Measurements from ENCODE around the gene XG.
"Not testable (repeated sequence)": the region's sequence is repeated elsewhere in the genome, so short reads cannot be mapped to it uniquely, and the experiment has no call there.

Gene XG

DNA sequence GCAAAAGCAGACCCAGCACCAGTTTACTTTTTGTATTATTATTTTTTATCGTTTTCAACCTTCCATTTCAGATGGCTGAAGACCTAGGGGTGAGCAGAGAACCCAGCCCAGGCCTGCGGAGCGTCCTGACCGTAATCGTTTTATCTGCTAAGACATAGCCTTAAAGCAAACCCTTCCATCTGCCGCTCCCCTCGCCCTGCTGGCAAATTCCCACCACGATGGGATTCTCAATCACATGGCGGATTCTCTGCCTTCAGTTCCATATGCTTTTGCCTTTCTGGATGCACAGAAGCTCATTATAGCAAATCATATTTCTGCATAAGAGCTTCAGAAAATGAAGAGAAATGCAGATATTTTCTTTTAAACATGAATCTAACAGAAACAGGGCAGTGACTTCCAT, 18.6 kb upstream of the XG start:
- DNase-seq (ENCODE audit: low read depth, low spot score) = no peak
- H3K36me3 ChIP-seq (ENCODE audit: control insufficient read depth, insufficient read depth, low read length) = no peaks in the 10 kb centered on the region
- H3K27ac ChIP-seq (ENCODE audit: low read length) = no peak overlapping the region

DNA sequence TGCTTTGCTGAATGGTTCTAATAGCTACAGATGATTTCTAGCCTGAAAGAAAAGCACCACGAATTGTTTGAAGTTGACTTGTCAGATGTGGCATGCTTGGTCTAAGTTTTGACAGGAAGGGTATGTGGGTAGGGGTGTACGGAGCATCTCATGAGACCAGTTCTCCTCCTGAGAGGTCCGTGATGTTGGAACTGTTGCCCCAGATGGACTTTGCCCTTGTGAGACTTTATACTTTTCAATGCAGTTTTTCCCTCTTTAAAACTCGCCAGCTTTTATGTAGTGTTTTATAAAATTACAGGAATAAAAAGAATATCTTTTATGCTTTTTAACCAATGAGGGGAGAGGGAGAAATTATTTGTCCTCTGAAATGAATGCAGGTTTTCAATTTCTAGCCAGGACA, 16.6 kb upstream of the XG start:
- DNase-seq (ENCODE audit: low read depth, low spot score) = no peak
- Histone ChIP-seq H3K36me3 (ENCODE audit: control insufficient read depth, insufficient read depth, low read length) (no peaks in the 10 kb centered on the region), H3K9me3 (ENCODE audit: control insufficient read depth, insufficient read depth, low read length) (no peaks in the 10 kb centered on the region; the same call in 1 of the 2 replicates), H3K27me3 (ENCODE audit: control insufficient read depth, insufficient read depth, low read length) (no peaks in the 10 kb centered on the region), H3K4me3 (ENCODE audit: low read length) (no peak overlapping the region), H3K4me1 (ENCODE audit: control insufficient read depth, insufficient read depth, low read length) (no peaks in the 10 kb centered on the region), H3K27ac (ENCODE audit: low read length) (no peak overlapping the region)
- WGBS (ENCODE audit: insufficient coverage, insufficient read length) = no CpG with 5 or more reads among the region's 4 CpGs

More for the DNA sequence above, 18.6 kb upstream of the XG start:
- H3K4me3 ChIP-seq (ENCODE audit: low read length) = no peak overlapping the region
- no CpG with 5 or more reads among the region's 9 CpGs for WGBS (ENCODE audit: insufficient coverage, insufficient read length)
- H3K27me3 ChIP-seq (ENCODE audit: control insufficient read depth, insufficient read depth, low read length) = no peaks in the 10 kb centered on the region
- no peaks in the 10 kb centered on the region for H3K4me1 ChIP-seq (ENCODE audit: control insufficient read depth, insufficient read depth, low read length)
- H3K9me3 ChIP-seq (ENCODE audit: control insufficient read depth, insufficient read depth, low read length) = no peaks in the 10 kb centered on the region; the same call in 1 of the 2 replicates

DNA sequence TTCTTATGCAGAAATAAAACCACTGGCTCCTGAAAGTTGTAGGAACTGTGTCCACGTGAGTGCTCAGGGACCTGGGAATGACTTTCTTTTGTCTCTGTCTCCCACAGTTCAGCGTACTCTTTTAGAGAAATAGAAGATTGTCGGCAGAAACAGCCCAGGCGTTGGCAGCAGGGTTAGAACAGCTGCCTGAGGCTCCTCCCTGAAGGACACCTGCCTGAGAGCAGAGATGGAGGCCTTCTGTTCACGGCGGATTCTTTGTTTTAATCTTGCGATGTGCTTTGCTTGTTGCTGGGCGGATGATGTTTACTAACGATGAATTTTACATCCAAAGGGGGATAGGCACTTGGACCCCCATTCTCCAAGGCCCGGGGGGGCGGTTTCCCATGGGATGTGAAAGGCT, 11.2 kb upstream of the XG start:
- Histone ChIP-seq H3K4me3 (ENCODE audit: low read length) (no peak overlapping the region), H3K36me3 (ENCODE audit: control insufficient read depth, insufficient read depth, low read length) (no peaks in the 10 kb centered on the region), H3K9me3 (ENCODE audit: control insufficient read depth, insufficient read depth, low read length) (no peaks in the 10 kb centered on the region), H3K4me1 (ENCODE audit: control insufficient read depth, insufficient read depth, low read length) (no peaks in the 10 kb centered on the region), H3K27ac (ENCODE audit: low read length) (no peak overlapping the region), H3K27me3 (ENCODE audit: control insufficient read depth, insufficient read depth, low read length) (no peaks in the 10 kb centered on the region)
- no peak for DNase-seq (ENCODE audit: low read depth, low spot score)
- WGBS (ENCODE audit: insufficient coverage, insufficient read length) = no CpG with 5 or more reads among the region's 11 CpGs

DNA sequence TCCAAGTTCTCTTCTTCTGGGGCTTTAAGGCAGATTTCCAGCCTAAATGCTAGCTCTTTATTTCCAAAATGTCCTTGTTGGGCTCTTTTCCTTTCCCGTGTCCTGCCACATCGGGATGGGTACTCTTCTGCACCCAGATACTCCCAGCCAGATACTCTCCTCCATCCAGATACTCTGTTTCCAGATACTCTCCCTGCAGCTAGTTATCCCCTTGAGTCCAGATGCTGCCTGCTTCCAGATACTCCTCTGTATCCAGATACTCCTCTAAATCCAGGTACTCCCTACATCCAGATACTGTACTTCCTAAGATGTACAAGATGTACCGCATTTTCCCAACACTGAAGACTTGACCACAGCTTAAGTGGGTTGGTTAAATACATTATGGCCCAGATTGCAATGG, 10.5 kb upstream of the XG start:
- Histone ChIP-seq H3K4me1 (ENCODE audit: control insufficient read depth, insufficient read depth, low read length) (no peaks in the 10 kb centered on the region), H3K27ac (ENCODE audit: low read length) (no peak overlapping the region), H3K27me3 (ENCODE audit: control insufficient read depth, insufficient read depth, low read length) (no peaks in the 10 kb centered on the region), H3K36me3 (ENCODE audit: control insufficient read depth, insufficient read depth, low read length) (no peaks in the 10 kb centered on the region), H3K9me3 (ENCODE audit: control insufficient read depth, insufficient read depth, low read length) (no peaks in the 10 kb centered on the region), H3K4me3 (ENCODE audit: low read length) (no peak overlapping the region)
- no peak for DNase-seq (ENCODE audit: low read depth, low spot score)
- no CpG with 5 or more reads among the region's 3 CpGs for WGBS (ENCODE audit: insufficient coverage, insufficient read length)

DNA sequence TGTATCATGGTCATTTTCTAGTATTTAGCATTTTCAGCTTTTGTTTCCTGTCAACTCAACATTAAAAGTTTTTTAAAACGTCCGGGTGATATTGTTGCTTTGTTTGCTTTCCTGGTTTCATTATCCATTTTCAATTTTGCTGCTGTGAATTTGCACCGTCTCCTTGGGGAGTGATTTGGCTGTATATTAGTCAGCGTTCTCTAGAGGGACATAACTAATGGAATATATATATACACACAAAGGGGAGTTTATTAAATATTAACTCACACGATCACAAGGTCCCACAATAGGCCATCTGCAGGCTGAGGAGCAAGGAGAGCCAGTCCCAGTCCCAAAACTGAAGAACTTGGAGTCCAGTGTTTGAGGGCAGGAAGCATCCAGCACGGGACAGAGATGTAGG, 5.6 kb upstream of the XG start:
- no CpG with 5 or more reads among the region's 6 CpGs for WGBS (ENCODE audit: insufficient coverage, insufficient read length)
- DNase-seq (ENCODE audit: low read depth, low spot score) = not testable (repeated sequence)

DNA sequence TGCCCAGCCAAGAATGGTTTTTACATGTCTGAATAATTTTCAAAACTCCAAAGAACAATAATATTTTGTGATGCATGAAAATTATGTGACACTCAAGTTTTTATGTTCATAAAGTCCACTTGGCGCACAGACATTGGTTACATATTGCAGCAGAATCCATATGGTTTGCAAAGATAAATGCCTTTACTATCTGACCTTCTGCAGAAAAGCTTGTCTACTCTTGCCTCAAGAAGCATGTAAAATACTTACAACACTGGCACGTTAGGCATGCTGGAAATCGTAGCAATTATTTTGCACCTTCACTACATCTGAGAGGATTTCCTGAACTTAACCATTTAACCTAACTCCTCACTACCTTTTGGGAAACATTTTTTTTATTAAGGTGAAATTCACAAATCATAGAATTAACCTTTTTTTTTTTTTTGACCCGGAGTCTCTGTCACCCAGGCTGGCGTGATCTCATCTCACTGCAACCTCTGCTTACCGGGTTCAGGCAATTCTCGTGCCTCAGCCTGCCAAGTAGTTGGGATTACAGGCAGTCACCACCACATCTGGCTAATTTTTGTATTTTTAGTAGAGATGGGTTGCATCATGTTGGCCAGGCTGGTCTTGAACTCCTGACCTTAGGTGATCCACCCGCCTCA, 3.5 kb upstream of the XG start:
- no peaks in the 10 kb centered on the region for H3K27me3 ChIP-seq (ENCODE audit: control insufficient read depth, insufficient read depth, low read length)
- no CpG with 5 or more reads among the region's 8 CpGs for WGBS (ENCODE audit: insufficient coverage, insufficient read length)
- no peak overlapping the region for H3K27ac ChIP-seq (ENCODE audit: low read length)
- no peaks in the 10 kb centered on the region for H3K9me3 ChIP-seq (ENCODE audit: control insufficient read depth, insufficient read depth, low read length)
- no peaks in the 10 kb centered on the region for H3K4me1 ChIP-seq (ENCODE audit: control insufficient read depth, insufficient read depth, low read length)
- no peaks in the 10 kb centered on the region for H3K36me3 ChIP-seq (ENCODE audit: control insufficient read depth, insufficient read depth, low read length)
- no peak overlapping the region for H3K4me3 ChIP-seq (ENCODE audit: low read length)
- DNase-seq (ENCODE audit: low read depth, low spot score) = no peak

More for the DNA sequence above, 5.6 kb upstream of the XG start:
- not testable (repeated sequence) for H3K4me1 ChIP-seq (ENCODE audit: control insufficient read depth, insufficient read depth, low read length); H3K27ac ChIP-seq (ENCODE audit: low read length); H3K4me3 ChIP-seq (ENCODE audit: low read length); H3K27me3 ChIP-seq (ENCODE audit: control insufficient read depth, insufficient read depth, low read length); H3K9me3 ChIP-seq (ENCODE audit: control insufficient read depth, insufficient read depth, low read length); H3K36me3 ChIP-seq (ENCODE audit: control insufficient read depth, insufficient read depth, low read length)

DNA sequence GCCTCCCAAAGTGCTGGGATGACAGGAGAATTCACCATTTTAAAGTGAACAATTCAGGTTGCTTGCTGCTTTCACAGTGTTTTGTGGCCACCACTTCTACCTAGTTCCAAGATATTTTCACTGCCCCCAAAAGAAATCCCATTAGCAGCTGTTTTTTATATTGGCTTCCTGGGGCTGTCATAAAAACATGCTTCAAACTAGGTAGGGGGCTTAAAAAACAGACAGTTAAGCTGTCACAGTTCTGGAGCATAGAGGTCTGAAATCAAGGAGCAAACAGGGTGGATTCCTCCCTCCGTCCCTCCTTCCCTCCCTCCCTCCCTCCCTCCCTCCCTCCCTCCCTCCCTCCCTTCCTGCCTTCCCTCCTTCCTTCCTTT, 3.0 kb upstream of the XG start:
- Histone ChIP-seq H3K36me3 (ENCODE audit: control insufficient read depth, insufficient read depth, low read length) (no peaks in the 10 kb centered on the region), H3K27me3 (ENCODE audit: control insufficient read depth, insufficient read depth, low read length) (no peaks in the 10 kb centered on the region), H3K9me3 (ENCODE audit: control insufficient read depth, insufficient read depth, low read length) (no peaks in the 10 kb centered on the region), H3K4me3 (ENCODE audit: low read length) (no peak overlapping the region), H3K27ac (ENCODE audit: low read length) (no peak overlapping the region), H3K4me1 (ENCODE audit: control insufficient read depth, insufficient read depth, low read length) (no peaks in the 10 kb centered on the region)
- DNase-seq (ENCODE audit: low read depth, low spot score) = no peak
- WGBS (ENCODE audit: insufficient coverage, insufficient read length) = no CpG with 5 or more reads among the region's 1 CpG

DNA sequence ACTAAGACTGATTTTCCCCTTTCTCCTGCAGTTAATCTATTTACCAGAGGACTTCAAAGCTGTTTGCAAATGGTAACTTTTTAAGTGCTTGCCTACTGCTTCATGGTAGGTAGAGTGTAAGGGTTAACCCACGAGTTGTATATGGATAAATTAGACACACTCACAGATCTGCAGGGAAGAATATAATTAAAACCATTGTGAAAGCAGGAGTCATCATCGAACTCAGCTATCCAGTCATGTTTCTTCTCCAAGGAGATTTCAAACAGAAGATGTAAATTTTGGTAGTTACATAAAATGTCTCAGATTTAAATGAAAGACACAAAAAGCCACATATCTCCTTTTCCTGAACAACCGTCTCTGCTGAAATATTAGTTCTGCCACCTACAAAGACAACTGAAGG, 549 bp upstream of the XG start:
- H3K9me3 ChIP-seq (ENCODE audit: control insufficient read depth, insufficient read depth, low read length) = no peaks in the 10 kb centered on the region
- no peak overlapping the region for H3K27ac ChIP-seq (ENCODE audit: low read length)
- WGBS (ENCODE audit: insufficient coverage, insufficient read length) = no CpG with 5 or more reads among the region's 3 CpGs
- H3K4me1 ChIP-seq (ENCODE audit: control insufficient read depth, insufficient read depth, low read length) = no peaks in the 10 kb centered on the region
- no peak for DNase-seq (ENCODE audit: low read depth, low spot score)
- H3K4me3 ChIP-seq (ENCODE audit: low read length) = no peak overlapping the region
- H3K36me3 ChIP-seq (ENCODE audit: control insufficient read depth, insufficient read depth, low read length) = no peaks in the 10 kb centered on the region
- H3K27me3 ChIP-seq (ENCODE audit: control insufficient read depth, insufficient read depth, low read length) = no peaks in the 10 kb centered on the region

DNA sequence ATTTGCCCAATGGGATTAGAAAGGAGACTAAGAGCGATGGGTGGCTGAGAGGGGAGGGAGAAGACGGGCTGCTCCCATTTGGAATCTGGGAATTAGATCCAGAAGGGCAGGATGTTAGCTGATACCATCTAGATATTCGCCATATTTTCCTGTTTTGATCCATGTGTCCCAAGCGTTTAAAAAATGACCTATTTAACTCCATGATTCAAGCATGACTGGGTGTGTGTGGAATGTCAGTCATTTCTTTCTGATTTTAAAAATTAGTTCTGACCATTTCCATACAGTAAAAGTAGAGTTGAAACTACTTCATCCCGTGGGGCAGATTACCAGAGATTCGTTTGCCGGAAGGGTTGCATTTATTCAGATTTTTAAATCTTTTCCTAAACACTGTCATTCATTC, 601 bp downstream of the XG start:
- not testable (repeated sequence) for H3K27me3 ChIP-seq (ENCODE audit: control insufficient read depth, insufficient read depth, low read length); DNase-seq (ENCODE audit: low read depth, low spot score); H3K36me3 ChIP-seq (ENCODE audit: control insufficient read depth, insufficient read depth, low read length); H3K27ac ChIP-seq (ENCODE audit: low read length); H3K4me3 ChIP-seq (ENCODE audit: low read length); H3K4me1 ChIP-seq (ENCODE audit: control insufficient read depth, insufficient read depth, low read length); H3K9me3 ChIP-seq (ENCODE audit: control insufficient read depth, insufficient read depth, low read length)
- WGBS (ENCODE audit: insufficient coverage, insufficient read length) = no CpG with 5 or more reads among the region's 7 CpGs

DNA sequence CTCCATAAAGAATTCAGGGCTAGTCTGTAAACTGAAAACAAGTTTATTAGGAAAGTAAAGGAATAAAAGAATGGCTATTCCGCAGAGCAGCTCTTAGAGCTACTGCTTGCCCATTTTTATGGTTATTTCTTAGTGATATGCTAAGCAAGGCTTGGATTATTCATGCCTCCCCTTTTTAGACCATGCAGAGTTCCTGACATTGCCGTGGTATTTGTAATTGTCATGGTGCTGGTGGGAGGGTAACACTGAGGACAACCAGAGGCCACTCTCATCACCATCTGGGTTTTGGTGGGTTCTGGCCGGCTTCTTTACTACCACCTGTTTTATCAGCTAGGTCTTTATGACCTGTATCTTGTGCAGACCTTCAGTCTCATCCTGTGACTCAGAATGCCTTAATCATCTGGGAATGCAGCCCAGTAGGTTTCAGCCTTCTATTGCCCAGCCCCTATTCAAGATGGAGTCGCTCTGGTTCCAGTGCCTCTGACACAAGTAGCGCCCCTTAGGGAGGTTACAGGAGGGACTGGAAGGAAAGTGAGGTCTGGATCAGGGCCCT, 3.4 kb downstream of the XG start:
- not testable (repeated sequence) for H3K4me3 ChIP-seq (ENCODE audit: low read length); H3K27me3 ChIP-seq (ENCODE audit: control insufficient read depth, insufficient read depth, low read length); H3K36me3 ChIP-seq (ENCODE audit: control insufficient read depth, insufficient read depth, low read length); H3K4me1 ChIP-seq (ENCODE audit: control insufficient read depth, insufficient read depth, low read length); DNase-seq (ENCODE audit: low read depth, low spot score); H3K9me3 ChIP-seq (ENCODE audit: control insufficient read depth, insufficient read depth, low read length); H3K27ac ChIP-seq (ENCODE audit: low read length)
- no CpG with 5 or more reads among the region's 5 CpGs for WGBS (ENCODE audit: insufficient coverage, insufficient read length)

DNA sequence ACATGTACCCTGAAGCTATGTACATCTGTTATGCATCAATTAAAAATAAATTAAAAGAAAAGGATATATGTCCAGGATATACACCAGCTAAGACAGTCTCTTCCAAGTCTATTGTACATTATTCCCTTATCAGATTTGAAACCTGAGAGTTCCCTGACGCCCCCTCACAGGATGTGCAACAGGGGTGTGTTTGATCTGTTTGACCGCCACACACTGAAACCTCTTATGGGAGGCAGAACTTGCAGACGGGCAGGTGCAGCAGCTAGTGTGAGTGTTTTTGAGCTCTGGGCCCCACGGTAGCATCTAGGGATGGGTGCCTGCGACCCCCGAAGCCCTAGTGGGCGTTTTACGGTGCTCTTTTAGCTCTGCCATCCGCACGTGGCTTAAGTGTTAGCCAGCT, 4.7 kb downstream of the XG start:
- Histone ChIP-seq H3K27ac (ENCODE audit: low read length) (no peak overlapping the region), H3K36me3 (ENCODE audit: control insufficient read depth, insufficient read depth, low read length) (no peaks in the 10 kb centered on the region), H3K4me3 (ENCODE audit: low read length) (no peak overlapping the region), H3K4me1 (ENCODE audit: control insufficient read depth, insufficient read depth, low read length) (no peaks in the 10 kb centered on the region), H3K27me3 (ENCODE audit: control insufficient read depth, insufficient read depth, low read length) (no peaks in the 10 kb centered on the region), H3K9me3 (ENCODE audit: control insufficient read depth, insufficient read depth, low read length) (no peaks in the 10 kb centered on the region)
- no CpG with 5 or more reads among the region's 10 CpGs for WGBS (ENCODE audit: insufficient coverage, insufficient read length)
- no peak for DNase-seq (ENCODE audit: low read depth, low spot score)
